Karpas-422 (cell line): ENCODE measurements around the gene MT1A. TPM values are rescaled to one million over a fixed set of nuclear protein-coding genes. Genes with fewer than 3 reads are reported as not detected.
"Not testable (repeated sequence)": the region's sequence is repeated elsewhere in the genome, so short reads cannot be mapped to it uniquely, and the experiment has no call there.

Experiments
- DNase-seq: peaks from one replicate; pipeline ENCODE4 v3.0.0-alpha.2; 2015
- H2AFZ ChIP-seq: fragments of 200-600 bp; sonication (generic); 2 replicates; pipeline ENCODE4 v1.6.1; 2014; ENCODE audit warnings: antibody characterized with exemption, low read length, mixed read lengths
- H3K27ac ChIP-seq: fragments of 200-600 bp; sonication (generic); 2 replicates; pipeline ENCODE4 v1.5.1; 2014; ENCODE audit warnings: mild to moderate bottlenecking, low read length, moderate library complexity
- H3K27me3 ChIP-seq: fragments of 200-600 bp; sonication (generic); 2 replicates; pipeline ENCODE4 v1.6.1; 2014; ENCODE audit warnings: low read length, mixed read lengths
- H3K36me3 ChIP-seq: fragments of 200-600 bp; sonication (generic); 2 replicates; pipeline ENCODE4 v1.6.1; 2014; ENCODE audit warnings: low read length, mixed read lengths; ENCODE audit not compliant: insufficient read depth
- H3K4me1 ChIP-seq: fragments of 200-600 bp; sonication (generic); 2 replicates; pipeline ENCODE4 v1.6.1; 2014; ENCODE audit warnings: mild to moderate bottlenecking, low read length, mixed read lengths
- H3K4me2 ChIP-seq: fragments of 200-600 bp; sonication (generic); 2 replicates; pipeline ENCODE4 v1.6.1; 2014; ENCODE audit warnings: low read length, low read depth, mild to moderate bottlenecking; ENCODE audit not compliant: poor library complexity, severe bottlenecking
- H3K4me3 ChIP-seq: fragments of 200-600 bp; sonication (generic); 2 replicates; pipeline ENCODE4 v1.5.1; 2014; ENCODE audit warnings: mild to moderate bottlenecking, antibody characterized with exemption, low read length, mixed read lengths
- H3K79me2 ChIP-seq: fragments of 200-600 bp; sonication (generic); 2 replicates; pipeline ENCODE4 v1.6.1; 2014; ENCODE audit warnings: mild to moderate bottlenecking, low read length, mixed read lengths
- H3K9ac ChIP-seq: fragments of 200-600 bp; sonication (generic); 2 replicates; pipeline ENCODE4 v1.6.0; 2014; ENCODE audit warnings: low read length
- H3K9me2 ChIP-seq: fragments of 200-600 bp; sonication (generic), shearing (Covaris generic); replicated peaks from 2 replicates; pipeline ENCODE4 v1.6.0; 2014; ENCODE audit warnings: mild to moderate bottlenecking, low read length, moderate library complexity; ENCODE audit not compliant: insufficient read depth
- H3K9me3 ChIP-seq: fragments of 300-700, 200-600 bp; sonication (generic); 2 replicates; pipeline ENCODE4 v1.6.1; 2014; ENCODE audit warnings: low read length, mixed read lengths
- H4K20me1 ChIP-seq: fragments of 200-600 bp; sonication (generic); 2 replicates; pipeline ENCODE4 v1.6.1; 2014; ENCODE audit warnings: mild to moderate bottlenecking, antibody characterized with exemption, low read length, low read depth; ENCODE audit not compliant: insufficient read depth
- total RNA-seq: library from RNA; depleted of rRNA; stranded (reverse); fragments of >200 nt; shearing (Covaris generic); gene quantifications from 2 replicates; pipeline ENCODE4 v1.2.3, GENCODE V29; 2014; ENCODE audit warnings: low replicate concordance

Gene MT1A
- total RNA-seq, 1 experiment from 2014 or later, result not detected

DNA sequence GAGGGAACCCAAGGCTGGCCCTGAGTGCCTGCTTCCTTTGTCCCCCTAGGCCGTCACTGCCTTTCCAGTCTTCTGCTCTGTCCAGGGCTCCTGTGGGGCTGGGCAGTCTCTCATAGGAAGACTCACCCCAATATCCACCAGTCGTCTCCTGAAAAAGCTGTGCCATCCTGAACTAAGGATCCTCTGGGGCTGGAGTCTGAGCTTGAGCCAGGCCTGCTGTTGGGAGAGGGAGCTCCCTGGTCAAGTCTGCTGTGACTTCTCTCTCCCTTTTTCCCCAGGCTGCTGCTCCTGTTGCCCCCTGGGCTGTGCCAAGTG, 32.1 kb downstream of the MT1A start:
- H3K36me3 ChIP-seq, result no peaks in the 10 kb centered on the region
- H3K9ac ChIP-seq, result no peak overlapping the region
- H3K4me1 ChIP-seq, result peaks cover 23% of the 10 kb centered on the region
- H3K27me3 ChIP-seq, result 0 out of 2 replicates have a peak, but pooled peaks cover 2% of the 10 kb centered on the region
- no peaks in the 10 kb centered on the region for H3K9me2 ChIP-seq
- H4K20me1 ChIP-seq, result no peaks in the 10 kb centered on the region
- no peaks in the 10 kb centered on the region for H3K9me3 ChIP-seq
- no peak overlapping the region for H2AFZ ChIP-seq
- no peak overlapping the region for H3K4me3 ChIP-seq
- H3K27ac ChIP-seq, result no peak overlapping the region
- H3K4me2 ChIP-seq, result no peak overlapping the region
- DNase-seq, result no peak
- H3K79me2 ChIP-seq, result no peaks in the 10 kb centered on the region

DNA sequence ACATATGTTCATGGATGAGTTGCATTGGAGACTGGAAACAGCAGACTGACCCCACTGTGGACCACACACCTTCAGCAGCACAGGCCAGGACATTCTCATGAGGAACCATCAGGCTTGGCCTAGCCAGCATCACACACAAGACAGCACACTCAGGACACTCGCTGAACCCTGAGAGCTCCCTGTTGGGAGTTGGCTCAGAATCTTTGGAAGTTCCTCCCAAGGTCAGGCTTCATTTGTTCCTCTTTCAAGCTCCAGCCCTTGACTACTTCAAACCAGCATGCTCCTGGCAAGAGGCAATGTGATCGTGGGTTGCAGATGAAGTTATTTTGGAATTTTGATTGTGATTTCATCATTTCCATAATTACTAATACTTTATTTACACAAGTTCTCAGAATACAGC, 33.2 kb downstream of the MT1A start:
- H3K9me3 ChIP-seq, H3K9ac ChIP-seq, H3K9me2 ChIP-seq, H3K4me2 ChIP-seq, H3K27me3 ChIP-seq, H3K79me2 ChIP-seq, H3K27ac ChIP-seq, DNase-seq, H3K4me3 ChIP-seq, H2AFZ ChIP-seq, H4K20me1 ChIP-seq, H3K36me3 ChIP-seq: not testable (repeated sequence)
- H3K4me1 ChIP-seq, result peaks cover 23% of the 10 kb centered on the region

DNA sequence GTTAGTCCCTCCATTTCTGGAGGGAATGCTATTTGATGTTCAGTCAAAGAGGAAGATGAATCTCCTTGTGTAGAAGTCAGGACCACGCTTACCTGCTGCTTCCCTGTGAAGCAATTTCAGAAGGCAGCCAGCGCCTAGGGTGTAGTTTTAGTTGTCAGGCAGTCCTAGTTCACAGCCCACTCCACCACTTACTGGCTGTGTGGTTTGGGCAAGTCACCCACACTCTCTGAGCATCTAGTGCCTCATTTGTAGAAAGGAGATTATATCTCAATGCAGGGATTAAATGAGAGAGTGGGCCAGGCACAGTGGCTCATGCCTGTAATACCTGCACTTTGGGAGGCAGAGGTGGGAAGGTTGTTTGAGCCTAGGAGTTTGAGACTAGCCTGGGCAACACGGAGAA, 33.7 kb downstream of the MT1A start:
- H3K27ac ChIP-seq, H3K9ac ChIP-seq, H2AFZ ChIP-seq, DNase-seq, H3K9me3 ChIP-seq, H4K20me1 ChIP-seq, H3K4me3 ChIP-seq, H3K4me2 ChIP-seq, H3K79me2 ChIP-seq, H3K9me2 ChIP-seq, H3K27me3 ChIP-seq, H3K36me3 ChIP-seq: not testable (repeated sequence)
- peaks cover 23% of the 10 kb centered on the region for H3K4me1 ChIP-seq

DNA sequence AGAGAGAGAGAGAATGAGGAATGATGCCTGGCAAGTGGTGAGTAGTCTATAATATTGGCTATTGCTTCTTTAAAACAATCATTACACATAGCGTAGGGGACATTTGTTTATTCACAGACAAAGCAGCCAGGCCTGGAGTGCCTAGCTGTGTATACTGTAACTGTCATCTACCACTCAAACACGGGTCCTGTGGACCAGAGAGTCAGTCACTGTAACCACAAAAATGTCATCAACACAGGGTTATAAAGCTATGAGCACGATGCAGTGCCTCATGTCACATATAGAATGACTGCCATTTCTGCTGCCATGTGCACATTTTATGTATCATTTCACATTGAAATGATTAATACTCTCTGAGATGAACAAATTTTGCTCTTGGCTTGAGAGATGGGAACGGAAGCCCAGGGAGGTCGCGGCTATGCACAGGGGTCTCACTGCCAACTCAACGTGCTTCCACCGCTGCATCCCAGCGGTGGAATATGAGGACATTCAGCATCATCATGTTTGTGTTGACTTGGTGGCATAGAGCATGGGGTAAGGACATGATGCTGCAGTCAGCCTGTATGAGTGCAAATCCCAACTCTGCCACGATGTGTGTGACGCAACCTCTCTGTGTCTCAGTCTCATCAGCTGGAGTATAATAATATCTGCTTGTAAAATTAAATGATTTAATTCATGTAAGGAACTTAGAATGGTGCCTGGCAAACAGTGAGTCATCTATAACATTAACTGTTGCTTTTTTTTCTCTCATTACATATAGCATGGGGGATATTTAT, 34.5 kb downstream of the MT1A start:
- H3K9me2 ChIP-seq, result no peaks in the 10 kb centered on the region
- H3K4me1 ChIP-seq, result peaks cover 23% of the 10 kb centered on the region
- no peak overlapping the region for H3K4me2 ChIP-seq
- H3K79me2 ChIP-seq, result no peaks in the 10 kb centered on the region
- 0 out of 2 replicates have a peak, but pooled peaks cover 2% of the 10 kb centered on the region for H3K27me3 ChIP-seq
- no peak overlapping the region for H3K9ac ChIP-seq
- no peak overlapping the region for H3K4me3 ChIP-seq
- H3K9me3 ChIP-seq, result no peaks in the 10 kb centered on the region
- no peaks in the 10 kb centered on the region for H3K36me3 ChIP-seq
- H3K27ac ChIP-seq, result no peak overlapping the region
- no peak for DNase-seq
- no peak overlapping the region for H2AFZ ChIP-seq
- no peaks in the 10 kb centered on the region for H4K20me1 ChIP-seq

DNA sequence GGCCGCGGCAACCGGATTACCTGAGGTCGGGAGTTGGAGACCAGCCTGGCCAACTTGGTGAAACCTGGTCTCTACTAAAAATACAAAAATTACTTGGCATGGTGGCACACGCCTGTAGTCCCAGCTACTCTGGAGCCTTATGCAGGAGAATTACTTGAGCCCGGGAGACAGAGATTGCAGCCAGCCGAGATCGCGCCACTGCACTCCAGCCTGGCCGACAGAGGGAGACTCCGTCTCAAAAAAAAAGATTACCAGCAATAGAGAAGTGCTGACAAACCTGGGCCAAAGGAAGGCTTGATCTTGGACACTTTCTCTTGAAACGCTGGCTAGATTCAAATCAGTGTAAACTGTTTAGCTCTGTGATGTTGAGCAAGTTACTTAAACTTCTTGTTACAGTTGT, 35.5 kb downstream of the MT1A start:
- Histone ChIP-seq H3K27me3 (0 out of 2 replicates have a peak, but pooled peaks cover 2% of the 10 kb centered on the region), H3K9me2 (no peaks in the 10 kb centered on the region), H3K9ac (no peak overlapping the region), H4K20me1 (no peaks in the 10 kb centered on the region), H2AFZ (no peak overlapping the region), H3K27ac (0 out of 2 replicates have a peak overlapping the region, but pooled peaks have one; percentile 37), H3K79me2 (no peaks in the 10 kb centered on the region), H3K4me3 (no peak overlapping the region), H3K4me2 (no peak overlapping the region), H3K36me3 (no peaks in the 10 kb centered on the region), H3K9me3 (no peaks in the 10 kb centered on the region), H3K4me1 (peaks cover 23% of the 10 kb centered on the region)
- DNase-seq, result peak; percentile 66

DNA sequence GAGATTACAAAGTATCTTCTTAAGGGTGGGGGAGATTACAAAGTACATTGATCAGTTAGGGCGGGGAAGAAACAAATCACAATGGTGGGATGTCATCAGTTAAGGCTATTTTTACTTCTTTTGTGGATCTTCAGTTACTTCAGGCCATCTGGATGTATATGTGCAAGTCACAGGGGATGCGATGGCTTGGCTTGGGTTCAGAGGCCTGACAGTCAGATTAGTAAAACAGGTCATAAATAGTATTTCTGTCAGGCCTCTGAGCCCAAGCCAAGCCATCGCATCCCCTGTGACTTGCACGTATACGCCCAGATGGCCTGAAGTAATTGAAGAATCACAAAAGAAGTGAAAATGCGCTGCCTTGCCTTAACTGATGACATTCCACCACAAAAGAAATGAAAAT, 36.1 kb downstream of the MT1A start:
- not testable (repeated sequence) for H3K9me2 ChIP-seq, H3K79me2 ChIP-seq, H4K20me1 ChIP-seq, H3K9ac ChIP-seq, DNase-seq, H3K27me3 ChIP-seq, H3K27ac ChIP-seq, H2AFZ ChIP-seq, H3K4me2 ChIP-seq, H3K36me3 ChIP-seq, H3K9me3 ChIP-seq, H3K4me3 ChIP-seq
- peaks cover 19% of the 10 kb centered on the region for H3K4me1 ChIP-seq

DNA sequence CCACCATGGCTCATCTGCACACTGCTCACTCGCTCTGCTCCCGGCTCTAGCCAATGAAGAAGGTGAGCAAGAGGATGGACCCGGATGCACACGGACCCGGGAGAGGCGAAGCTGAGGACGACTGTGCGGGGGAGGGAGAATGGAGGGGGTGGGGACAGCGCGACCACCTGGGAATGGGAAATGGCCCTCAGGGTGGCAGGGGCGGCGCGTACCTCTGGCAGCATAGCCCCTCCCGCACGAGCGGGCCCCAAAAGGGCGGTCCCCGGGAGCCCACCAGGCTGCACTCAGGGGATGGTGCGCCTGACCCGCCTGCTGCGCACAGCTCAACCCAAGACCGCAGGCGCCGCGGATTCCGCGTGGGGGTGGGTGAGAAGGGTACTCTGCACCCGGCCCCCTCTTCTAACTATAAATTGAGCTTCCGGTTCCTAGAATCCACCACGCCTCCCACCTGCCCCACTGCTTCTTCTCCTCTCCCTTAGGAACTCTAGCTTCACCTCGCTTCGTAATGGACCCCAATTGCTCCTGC, 37.3 kb downstream of the MT1A start:
- Histone ChIP-seq H2AFZ (no peak overlapping the region), H3K9ac (no peak overlapping the region), H3K4me1 (peaks cover 14% of the 10 kb centered on the region), H3K79me2 (no peaks in the 10 kb centered on the region), H3K36me3 (no peaks in the 10 kb centered on the region), H3K9me3 (no peaks in the 10 kb centered on the region), H3K27ac (no peak overlapping the region), H3K4me2 (no peak overlapping the region), H3K9me2 (no peaks in the 10 kb centered on the region), H4K20me1 (no peaks in the 10 kb centered on the region), H3K4me3 (no peak overlapping the region), H3K27me3 (no peaks in the 10 kb centered on the region)
- DNase-seq, result no peak

DNA sequence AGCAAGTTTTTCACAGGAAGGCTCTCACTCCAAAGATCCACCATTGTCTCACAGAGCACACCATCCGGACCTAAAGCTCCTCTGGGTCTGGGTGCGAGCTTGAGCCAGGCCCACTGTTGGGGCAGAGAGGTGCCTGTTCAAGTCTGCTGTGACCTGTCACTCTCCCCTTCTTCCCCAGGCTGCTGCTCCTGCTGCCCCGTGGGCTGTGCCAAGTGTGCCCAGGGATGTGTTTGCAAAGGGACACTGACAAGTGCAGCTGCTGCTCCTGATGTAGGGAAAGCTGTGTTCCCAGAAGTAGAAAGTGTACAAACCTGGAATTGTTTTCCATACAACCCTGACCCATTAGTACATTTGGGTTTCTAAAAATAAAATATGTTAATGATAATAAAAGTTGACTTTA, 39.0 kb downstream of the MT1A start:
- Histone ChIP-seq H2AFZ (no peak overlapping the region), H3K4me1 (peaks cover 23% of the 10 kb centered on the region), H3K27me3 (no peaks in the 10 kb centered on the region), H3K27ac (no peak overlapping the region), H3K9me2 (no peaks in the 10 kb centered on the region), H3K36me3 (no peaks in the 10 kb centered on the region), H3K9me3 (no peaks in the 10 kb centered on the region), H3K4me3 (no peak overlapping the region), H3K4me2 (no peak overlapping the region), H3K79me2 (no peaks in the 10 kb centered on the region), H3K9ac (no peak overlapping the region), H4K20me1 (no peaks in the 10 kb centered on the region)
- no peak for DNase-seq
